Stimulated activated CD8-positive, alpha-beta memory T cell treated with anti-CD3 and anti-CD28 coated beads, Interleukin-2, amount 100 ng/mL, for 48 hours (primary cell): Measurements from ENCODE around the gene NHLH2.

Source experiments
- DNase-seq, 2 donors: peaks; one replicate each; pipeline ENCODE4 v3.0.0-alpha.2; 2020; ENCODE audit warnings: low read depth in 2 of 2

NHLH2 gene

DNA sequence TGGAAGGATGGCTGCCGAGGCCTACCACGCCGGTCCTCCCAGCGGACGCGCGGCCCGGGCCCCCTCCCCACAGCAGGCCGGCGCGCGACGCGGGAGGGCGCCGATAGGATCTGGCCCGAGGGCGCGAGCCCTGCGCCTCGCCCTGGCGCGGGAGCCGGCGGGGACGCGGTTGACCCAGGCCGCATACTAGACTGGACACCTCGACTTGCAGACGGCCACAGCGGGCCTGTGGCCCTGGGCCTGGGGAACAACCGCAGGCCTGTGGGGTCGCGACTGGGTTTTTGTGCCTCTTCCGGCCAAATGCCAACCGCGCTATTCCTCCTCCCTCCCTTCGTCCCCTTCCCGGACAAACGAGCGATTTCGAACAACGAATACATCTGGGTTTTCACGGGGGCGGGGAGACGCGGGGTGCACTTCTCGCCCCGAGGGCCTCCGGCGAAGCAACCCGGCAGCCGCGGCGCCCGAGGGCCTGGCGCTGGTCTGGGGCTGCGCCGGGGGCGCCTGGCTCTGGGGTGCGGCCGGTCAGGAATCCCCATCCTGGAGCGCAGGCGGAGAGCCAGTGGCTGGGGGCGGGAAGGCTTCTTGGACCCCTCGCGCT is 2.4 kb downstream of the NHLH2 start:
- no peak for DNase-seq

DNA sequence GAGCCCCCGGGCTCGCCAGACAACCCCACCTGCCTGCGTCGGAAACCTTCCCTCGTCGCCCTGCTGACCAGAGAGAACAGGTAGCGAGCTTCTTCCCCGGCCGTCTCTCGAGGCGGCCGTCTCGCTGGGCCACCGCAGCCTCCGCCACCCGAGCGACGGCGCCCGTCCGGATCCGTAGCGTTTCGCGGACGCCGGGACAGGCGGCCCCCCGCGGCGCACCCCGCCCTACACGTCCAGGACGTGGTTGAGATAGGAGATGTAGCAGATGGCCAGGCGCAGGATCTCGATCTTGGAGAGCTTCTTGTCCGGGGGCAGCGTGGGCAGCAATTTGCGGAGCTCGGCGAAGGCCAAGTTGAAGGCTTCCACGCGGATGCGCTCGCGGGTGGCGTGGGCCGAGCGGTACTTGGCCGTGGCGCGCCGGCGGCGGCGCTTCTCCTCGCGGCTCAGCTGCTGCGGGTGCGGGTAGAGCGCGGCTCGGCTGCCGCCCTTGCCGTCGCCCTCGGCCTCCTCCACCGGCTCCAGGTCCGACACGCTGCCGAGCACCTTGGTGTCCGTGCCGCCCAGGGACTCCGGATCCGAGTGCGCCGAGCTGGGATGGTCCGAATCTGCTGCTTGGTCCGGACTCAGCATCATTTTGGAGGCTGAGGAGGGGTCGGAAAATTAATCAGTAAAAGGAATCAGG is 3.0 kb downstream of the NHLH2 start:
- DNase-seq, result no peak

DNA sequence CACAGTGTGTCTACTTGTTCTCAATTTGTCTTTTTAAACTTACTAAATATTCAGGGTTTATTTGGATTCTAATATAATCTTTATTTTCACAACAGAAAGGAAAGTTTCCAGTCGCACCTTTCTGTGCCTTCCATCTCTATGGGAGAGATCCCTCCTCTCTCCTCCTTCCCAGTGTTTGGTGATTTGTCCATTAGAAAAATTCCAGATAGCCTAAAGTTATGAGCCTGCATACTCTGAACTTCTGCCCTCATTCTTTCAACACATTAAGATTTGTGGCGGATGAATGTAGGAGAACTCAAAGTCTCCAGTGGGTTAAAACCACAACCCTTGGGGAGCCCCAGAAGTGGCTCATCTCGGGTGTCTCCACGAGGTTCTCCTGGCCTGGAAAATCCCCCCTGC is 3.6 kb downstream of the NHLH2 start:
- no peak for DNase-seq

DNA sequence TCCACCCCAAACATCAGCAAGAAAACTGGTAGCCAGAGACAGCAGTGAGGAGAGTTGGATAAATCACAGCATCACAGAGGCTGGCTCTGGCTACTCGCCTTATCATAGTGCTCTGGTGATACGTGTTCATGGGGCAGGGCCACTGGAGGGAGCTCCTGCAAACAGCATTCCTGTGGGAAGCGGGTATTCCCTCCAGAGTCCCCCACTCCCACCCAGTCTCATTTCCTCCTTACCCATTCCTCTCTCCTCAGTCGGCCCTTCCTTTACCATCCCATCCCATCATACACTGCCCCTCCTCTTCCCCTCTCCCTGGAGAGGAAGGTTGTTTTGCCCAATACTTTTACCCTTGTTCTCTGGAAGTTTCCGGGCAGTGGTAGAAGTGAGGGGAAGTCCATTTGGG is 7.1 kb downstream of the NHLH2 start:
- DNase-seq, result no peak

DNA sequence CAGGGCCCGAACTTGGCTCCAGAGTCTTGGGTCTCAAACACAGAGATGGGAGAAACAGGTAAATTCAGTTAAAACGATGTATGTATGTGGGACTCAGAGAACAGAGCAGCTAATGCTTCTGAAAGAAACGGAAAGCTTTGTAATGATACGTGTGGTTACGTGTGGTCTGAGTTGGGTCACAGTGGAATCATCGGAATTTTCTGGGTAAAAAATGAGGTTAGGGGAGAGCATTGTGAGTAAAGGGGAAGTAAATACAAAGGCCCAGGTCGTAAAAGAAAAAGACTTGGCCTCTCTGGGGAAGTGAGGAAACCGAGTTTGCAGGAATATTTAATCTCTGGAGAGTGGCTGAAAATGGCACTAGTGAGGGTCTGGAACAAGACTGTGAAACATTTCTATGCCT is 8.3 kb downstream of the NHLH2 start:
- no peak for DNase-seq

DNA sequence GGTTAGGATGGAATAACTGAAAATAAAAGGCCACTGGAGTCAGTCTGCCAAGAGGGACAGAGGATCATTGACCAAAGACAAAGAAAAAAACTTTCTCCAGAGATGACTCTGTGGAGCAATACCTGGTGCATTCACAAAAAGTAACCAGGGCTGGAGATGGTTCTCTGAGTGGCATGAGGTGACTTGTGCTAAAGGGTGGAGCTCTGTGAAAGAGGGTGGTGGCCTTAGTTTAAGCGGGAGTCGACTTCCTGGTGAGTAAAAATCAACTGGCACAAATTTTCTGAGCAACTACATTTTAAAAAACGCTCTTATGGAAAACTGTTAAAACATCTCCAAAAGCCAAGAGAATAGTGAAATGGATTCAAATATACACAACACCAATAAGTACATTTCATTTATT is 10.0 kb downstream of the NHLH2 start:
- no peak for DNase-seq

DNA sequence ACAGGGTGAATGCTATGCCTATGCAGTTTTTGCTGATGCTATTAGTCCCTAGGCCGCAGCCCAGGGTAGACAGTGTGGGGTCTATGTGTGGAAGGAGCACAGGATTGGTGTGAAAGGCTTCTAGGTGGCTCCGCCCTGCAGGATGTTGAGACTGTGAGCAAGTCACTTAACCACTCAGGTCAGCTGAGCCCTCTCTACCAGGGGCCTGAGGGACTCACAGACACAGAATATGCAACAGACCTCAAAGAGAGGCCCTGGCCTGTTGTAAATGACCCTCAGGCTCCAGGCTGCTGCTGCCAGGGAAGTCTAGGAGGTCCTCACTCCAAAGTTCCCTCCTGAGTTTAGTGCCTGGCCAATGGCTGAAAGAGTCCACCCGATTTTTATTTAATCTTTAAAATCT is 11.0 kb downstream of the NHLH2 start:
- DNase-seq, result no peak

DNA sequence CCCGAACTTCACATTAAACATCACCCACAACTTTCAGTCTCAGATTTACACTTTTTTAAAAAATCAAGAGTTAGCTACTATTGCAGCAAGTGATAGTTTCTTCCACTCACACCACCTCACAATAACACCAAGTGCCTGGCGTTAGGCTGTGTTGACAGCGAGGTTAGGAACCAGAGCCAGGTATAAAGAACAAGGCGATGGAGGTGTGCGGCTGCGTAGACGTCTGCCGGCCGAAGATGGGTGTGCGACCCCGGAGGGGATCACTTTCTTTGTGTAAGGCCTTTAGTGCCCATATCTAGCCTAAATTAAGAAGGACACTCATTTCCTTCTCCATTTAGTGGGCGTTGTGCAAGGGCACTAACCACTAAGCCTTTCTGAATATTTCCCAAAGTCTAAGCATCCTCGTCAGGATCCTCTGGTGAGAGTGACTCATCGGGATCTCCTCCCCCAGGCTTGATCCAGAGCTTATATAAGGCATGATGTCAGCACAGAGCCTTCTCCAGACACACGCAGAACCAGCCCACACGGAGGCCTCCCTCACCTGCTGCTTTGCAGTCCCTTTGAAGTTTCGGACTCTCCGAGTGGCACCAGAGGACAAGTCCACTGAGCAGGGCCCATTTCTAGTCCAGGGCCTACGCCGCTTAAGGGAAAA is 11.8 kb downstream of the NHLH2 start:
- no peak for DNase-seq

DNA sequence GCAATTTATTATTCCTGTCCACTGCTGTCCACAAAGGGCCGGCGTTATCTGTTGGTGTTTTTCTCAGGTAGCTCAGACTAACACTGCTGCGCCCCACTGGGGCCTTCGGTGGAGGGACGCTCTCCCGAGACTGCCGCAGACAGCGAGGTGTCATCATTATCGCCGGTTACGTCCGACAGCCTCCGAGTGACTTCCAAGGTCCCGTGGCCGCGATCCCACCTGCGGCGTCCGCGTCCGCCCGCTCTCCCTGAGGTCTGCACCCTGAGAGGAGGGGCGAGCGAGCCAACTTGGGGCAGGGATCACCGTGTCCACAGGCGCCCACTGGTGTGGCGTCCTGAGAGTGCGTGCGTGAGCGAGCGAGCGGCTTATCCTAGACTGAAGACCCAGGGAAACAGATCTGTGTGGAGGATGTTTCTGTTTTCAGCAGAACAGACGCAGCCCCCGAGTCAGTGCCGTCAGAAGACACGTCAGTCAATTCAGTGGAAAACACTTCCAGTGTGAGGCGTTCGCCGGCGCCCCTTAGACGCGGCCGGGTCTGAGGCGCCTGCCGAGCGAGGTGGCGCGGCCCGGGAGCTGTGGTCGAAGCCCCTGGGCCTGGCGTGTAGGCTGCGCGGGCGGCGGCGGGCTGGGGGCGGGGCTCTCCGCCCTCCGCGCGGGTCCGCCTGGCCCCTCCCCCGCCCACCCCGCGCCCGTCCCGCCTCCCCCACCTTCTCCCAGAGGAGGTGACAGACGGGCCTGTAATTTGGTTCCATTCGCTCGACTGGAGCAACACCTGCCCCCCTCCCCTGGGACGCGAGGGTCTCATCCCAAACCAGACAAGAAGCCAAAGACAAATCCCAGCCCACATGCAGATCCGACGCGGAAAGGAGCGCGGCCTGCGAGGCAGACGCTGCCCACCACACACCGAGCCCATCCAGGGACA is 12.6 kb downstream of the NHLH2 start:
- peak in 1 of 2 donors; percentile 16 for DNase-seq

DNA sequence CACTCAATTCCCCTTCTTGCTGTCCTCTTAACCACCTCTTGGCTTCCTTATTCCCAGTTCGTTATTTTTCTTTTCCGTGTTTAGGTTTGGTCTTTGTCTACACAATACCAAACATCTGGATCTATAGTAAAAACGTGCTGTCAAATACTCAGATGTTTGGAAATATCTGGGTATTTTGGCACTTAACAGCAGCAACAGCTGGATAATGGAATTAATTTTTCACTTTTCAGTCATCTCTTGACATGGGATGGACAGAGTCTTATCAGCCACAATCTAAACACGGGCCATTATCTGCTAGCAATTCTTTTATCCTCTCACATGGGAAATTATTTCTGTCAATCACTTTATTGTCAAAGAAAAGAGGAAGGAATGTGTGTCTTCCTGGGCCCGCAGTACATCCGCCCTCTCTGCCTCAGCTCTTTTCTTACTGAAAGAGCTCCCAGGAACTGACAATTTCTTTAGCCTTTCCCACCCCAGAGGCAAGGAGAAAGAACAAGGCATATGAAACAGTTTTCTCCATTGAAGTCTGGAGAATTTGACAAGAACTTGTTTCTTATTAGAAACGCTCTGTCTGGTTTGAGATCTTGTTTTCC is 13.4 kb downstream of the NHLH2 start:
- no peak for DNase-seq

DNA sequence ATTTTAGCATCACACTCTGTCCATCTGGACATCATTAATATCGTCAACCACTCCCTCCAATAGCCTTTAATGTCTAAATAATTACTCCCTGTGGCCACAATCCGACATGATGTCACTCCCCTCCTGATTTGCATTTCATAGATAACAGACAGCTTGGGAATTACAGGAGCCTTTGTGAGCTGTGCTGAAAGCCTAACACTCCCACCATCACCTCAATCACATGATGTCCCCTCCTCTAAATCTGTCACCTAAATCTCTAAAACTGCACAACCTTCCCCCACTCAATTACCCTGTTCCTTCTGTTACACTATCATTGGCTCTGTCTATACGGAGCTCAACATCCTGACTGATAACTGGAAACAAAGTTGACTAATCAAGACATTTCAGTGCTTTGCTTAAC is 14.3 kb downstream of the NHLH2 start:
- no peak for DNase-seq

DNA sequence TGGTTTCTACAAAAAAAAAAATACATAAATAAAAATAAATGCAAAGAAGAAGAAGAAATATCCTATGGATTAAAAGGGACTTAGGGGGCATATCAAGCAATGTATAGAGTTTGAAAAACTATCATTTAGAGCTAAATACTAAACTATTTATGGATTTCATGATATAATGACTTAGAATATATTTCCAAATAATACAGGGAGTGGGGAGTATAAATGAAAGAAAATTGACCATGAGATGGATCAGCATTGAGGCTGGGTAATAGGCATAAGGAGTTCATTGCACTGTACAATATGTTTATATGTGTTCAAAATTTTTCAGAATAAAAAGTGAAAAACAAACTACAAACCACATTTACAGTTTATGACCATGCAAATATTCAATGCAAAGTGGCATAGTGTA is 18.8 kb downstream of the NHLH2 start:
- no peak for DNase-seq

DNA sequence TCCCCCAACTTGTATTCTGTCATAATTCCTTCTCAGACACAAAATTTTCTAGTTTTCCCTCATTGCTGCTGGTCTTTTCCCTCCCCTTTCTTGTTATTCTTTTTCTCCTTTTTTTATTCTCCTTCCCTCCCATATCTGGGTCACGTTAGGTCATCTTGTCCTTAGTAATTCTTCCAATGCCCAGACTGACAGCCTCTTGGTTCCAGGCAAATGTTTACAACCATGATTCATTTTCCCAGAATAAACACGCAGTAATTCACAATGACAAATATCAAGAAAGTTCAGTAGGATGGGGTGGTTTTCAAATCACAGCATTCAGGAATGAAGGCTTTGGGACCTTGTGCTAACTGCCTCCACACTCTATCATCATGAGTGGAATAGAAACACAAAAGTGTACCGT is 25.2 kb downstream of the NHLH2 start:
- DNase-seq, result no peak

DNA sequence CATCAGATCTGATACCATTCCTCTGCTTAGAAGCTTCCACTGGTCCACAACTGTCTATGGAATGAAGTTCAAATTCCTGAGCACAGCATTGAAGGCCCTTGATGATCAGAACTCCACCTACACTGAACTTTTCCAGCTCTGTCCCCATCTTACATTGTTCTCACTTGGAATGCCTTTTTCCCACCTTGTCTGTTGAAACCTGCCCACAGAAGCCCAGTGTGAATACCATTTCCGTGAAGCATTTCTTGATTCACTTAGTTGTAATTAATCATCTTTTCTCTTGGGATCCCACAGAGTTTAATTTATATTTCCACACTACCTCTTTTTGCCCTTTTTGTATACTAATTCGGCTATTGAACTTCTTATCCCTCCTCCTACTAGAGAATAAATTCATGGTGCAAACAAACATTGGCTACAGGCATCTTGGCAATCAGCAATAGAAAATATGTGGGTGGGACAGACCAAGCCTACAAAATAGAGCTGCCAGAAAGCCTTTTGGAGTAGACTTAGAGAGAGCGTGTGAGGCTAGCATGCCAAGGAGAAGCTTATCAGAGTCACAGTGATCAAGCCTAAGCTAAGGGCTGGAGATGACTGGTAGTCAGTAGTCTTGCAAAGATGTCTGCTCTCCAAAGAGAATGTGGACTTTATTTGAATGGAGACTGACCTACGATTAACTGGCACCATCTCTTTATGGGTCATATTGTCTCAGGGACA is 26.1 kb downstream of the NHLH2 start:
- DNase-seq, result no peak

DNA sequence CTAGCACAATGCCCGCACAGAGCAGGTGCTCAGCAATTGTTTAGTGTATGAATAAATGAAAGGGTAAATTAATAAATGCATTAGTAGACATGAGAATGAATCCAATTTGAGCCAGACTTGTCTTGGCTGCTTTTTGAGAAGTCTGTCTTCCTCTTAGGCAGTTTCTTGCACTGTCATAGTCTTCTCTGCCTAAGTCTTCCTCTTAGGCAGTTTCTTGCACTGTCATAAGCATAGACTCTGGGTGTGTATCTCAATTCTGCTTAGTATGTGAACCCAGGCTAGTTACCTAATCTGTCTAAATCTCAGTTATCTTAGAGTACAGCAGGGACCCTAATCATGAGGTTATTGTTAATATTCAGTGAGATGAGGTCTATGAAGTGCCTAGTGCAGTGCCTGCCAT is 27.2 kb downstream of the NHLH2 start:
- no peak for DNase-seq

DNA sequence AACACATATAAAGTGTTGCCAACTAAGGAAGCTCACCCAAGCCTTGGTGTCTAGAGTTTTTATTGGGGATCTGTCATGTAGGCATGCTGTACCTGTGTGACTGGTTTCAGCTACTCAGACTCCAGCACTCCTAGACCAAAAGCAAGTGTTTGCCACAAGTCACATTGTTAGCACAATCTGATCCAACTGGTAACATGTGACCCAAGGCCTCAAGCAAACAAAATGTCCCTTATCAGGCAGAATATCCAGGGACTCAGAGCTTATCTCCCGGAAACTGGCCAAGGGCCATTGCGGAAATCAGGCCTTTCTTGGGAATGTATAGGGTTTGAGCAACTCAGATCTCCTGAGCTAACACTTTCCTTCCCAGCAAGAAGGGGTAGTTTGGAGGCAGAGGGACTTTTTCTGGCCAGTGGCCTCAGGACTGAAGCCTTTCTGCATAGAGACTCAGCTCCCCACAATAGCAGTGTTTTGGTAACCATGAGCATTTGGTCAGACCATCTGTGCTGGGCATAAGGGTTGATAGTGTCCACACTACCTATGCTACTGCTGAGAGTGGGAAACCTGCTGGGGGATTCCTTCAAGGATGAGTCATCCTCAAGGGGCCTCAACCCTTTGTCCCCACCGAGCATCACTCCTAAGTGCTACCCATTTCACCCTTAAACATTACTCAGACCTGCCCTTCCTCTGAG is 29.6 kb downstream of the NHLH2 start:
- DNase-seq, result no peak

DNA sequence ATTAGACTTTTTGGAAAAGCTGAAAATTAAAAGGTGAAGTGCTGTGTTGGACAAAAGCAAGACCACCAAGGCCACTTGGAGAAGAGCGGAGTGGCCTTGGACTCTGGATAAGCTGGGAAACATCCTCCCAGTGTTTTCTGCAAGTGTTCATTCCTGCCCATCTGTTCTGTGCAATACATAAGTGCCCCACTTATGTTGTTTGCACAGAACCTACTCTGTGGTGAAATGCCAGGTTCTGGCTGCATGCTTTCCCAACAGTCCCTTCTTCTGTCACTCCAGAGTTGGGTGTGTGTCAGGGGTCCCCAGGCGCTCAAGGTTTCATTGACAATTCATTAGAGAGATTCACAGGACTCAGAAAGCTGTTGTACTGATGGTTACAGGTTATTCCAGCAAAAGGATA is 30.3 kb downstream of the NHLH2 start:
- DNase-seq, result no peak

DNA sequence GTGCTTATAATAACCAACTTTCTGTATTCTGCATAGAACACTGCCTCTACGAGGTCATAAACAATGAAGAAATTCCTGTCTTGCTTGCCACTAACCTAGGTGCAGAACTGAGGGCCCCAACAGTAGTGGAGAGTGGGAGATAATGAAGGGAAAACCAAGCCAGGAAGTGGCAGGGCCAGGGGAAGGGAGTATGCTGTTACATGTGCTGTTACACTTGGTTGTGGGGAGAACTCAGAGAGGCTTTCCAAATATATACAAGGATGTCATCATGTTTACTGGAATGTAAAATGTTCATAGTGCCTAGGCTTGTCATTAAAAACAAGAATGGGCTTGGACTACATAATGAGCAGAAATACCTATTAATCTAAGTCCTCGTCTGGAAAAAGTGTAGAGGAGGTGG is 31.1 kb downstream of the NHLH2 start:
- no peak for DNase-seq

DNA sequence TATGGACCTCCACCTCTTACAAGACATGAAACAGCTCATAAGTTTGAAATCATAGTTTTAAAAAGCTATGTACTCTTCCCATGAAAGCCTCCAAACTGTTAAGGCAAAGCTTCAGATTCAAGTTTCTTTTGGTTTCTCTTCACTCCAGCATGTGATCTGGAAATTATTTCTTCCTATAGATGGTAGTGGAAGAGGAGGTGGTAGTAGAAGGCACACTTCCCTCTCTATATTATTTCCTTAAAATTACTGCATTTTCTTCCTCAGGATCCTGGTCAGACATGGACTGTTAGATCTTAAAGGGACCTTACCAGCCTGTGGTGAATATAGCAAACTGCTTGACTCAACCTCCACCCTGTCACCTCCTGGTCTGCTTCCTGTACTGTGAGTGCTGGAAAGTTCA is 31.9 kb downstream of the NHLH2 start:
- no peak for DNase-seq

DNA sequence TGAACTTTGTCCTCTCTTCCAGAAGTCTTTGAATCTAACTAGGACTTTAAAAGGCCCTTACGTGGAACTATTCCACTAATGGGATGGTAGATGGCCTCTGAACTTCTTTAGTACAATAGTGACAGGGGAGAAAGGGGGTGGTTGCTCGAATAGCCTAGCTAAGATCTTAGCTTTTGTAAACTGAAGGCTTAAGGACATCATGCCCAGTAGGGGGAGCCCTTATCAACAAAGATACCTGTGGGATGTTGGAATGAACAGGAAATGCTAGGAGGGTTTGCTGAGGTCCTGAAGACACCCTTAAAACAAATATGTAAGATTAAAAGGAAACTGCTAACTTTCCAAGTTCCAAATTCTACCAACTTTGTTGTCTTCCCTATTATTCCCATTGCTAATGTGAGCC is 33.2 kb downstream of the NHLH2 start:
- DNase-seq, result no peak

DNA sequence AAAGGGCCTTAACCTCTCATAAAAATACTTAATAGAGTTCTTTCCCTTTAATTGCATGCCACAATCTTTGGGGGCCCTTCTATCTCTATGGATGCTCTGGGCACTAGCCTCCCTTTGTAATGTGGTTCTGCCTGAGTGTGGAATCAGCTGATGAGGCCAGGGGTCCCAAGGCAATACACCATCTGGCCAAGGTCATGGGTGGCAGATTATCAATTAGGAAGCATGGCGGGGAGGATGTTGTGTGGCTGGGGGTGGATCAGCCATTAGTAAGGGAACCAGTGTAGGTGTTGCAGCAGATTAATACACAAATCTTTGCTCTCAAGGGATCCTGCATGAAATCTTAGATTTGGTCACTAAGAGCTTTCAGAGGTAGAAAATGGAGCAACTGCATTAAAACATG is 35.3 kb downstream of the NHLH2 start:
- DNase-seq, result no peak
